H1 (cell line): ENCODE data around the gene DOC2A. TPM values are rescaled to one million over a fixed set of nuclear protein-coding genes. Genes with fewer than 3 reads are reported as not detected.

Experiments used
- CTCF ChIA-PET: fragments of 300-600 bp; sonication (Branson Sonifier 250); formaldehyde crosslinking; loops from one replicate; lab custom pipeline; 2021; ENCODE audit not compliant: partially characterized antibody; lab: Charles Lee
- POLR2A ChIA-PET: fragments of 300-600 bp; sonication (Branson Sonifier 250); formaldehyde crosslinking; loops from one replicate; lab custom pipeline; 2021; ENCODE audit warnings: inconsistent platforms; ENCODE audit not compliant: partially characterized antibody; lab: Charles Lee
- DNase-seq, 2 experiments: peaks; one replicate each; pipeline versions ENCODE4 v3.0.0 to v3.0.0-alpha.2; 2010 to 2022; ENCODE audit warnings: low spot score in 2 of 2, low read depth in 1 of 2, mixed read lengths in 1 of 2
- FAIRE-seq: peaks from 2 replicates; lab custom pipeline; 2011; peaks lifted over from hg19 to GRCh38; lab: Jason Lieb, UNC
- H2AFZ ChIP-seq: 2 replicates; pipeline ENCODE4 v1.8.1; 2012; ENCODE audit warnings: low read length, inconsistent platforms
- H2AK5ac ChIP-seq: 2 replicates; pipeline ENCODE4 v1.6.1; 2013; ENCODE audit warnings: low read depth, low read length
- H2BK120ac ChIP-seq: replicated peaks from 2 replicates; pipeline ENCODE3; 2013; ENCODE audit warnings: low read depth, low read length, inconsistent platforms
- H2BK12ac ChIP-seq: 2 replicates; pipeline ENCODE4 v1.6.1; 2013; ENCODE audit warnings: low read depth, low read length
- H2BK15ac ChIP-seq: 2 replicates; pipeline ENCODE4 v1.6.1; 2013; ENCODE audit warnings: low read length
- H2BK20ac ChIP-seq: 2 replicates; pipeline ENCODE4 v1.6.1; 2013; ENCODE audit warnings: low read length
- H2BK5ac ChIP-seq: 2 replicates; pipeline ENCODE4 v1.6.1; 2013; ENCODE audit warnings: low read depth, low read length
- H3K14ac ChIP-seq: 2 replicates; pipeline ENCODE4 v1.6.1; 2013; ENCODE audit warnings: inconsistent platforms; ENCODE audit not compliant: insufficient read length
- H3K18ac ChIP-seq: 2 replicates; pipeline ENCODE4 v1.6.1; 2013; ENCODE audit warnings: low read length; ENCODE audit errors: extremely low read depth
- H3K23ac ChIP-seq: 2 replicates; pipeline ENCODE4 v1.6.1; 2013; ENCODE audit warnings: inconsistent platforms; ENCODE audit not compliant: insufficient read length
- H3K23me2 ChIP-seq: 2 replicates; pipeline ENCODE4 v1.6.1; 2013; ENCODE audit warnings: low read depth, low read length
- H3K27ac ChIP-seq: 2 replicates; pipeline ENCODE4 v1.6.1; 2011; ENCODE audit warnings: low read depth, low read length, inconsistent platforms
- H3K27me3 ChIP-seq, 4 experiments: replicated peaks in 1 of 4; 1 replicate in 1 of 4; 2 replicates in 3 of 4; pipeline versions ENCODE4 v1.6.1 to v1.8.1; 2011 to 2013; ENCODE audit warnings: low read length in 3 of 4, mild to moderate bottlenecking in 3 of 4, inconsistent platforms in 2 of 4, mixed read lengths in 2 of 4, moderate library complexity in 1 of 4; ENCODE audit not compliant: control insufficient read depth in 3 of 4, insufficient read depth in 3 of 4; ENCODE audit errors: extremely low read depth in 1 of 4
- H3K36me3 ChIP-seq, 4 experiments: 2 replicates each; pipeline versions ENCODE4 v1.6.1 to v1.8.1; 2011 to 2013; ENCODE audit warnings: mild to moderate bottlenecking in 4 of 4, low read length in 3 of 4, moderate library complexity in 2 of 4, control low read depth in 1 of 4, inconsistent platforms in 1 of 4; ENCODE audit not compliant: insufficient read depth in 4 of 4, control insufficient read depth in 2 of 4
- H3K4ac ChIP-seq: replicated peaks from 2 replicates; pipeline ENCODE3; 2013; ENCODE audit warnings: low read length, low read depth, mixed read lengths, inconsistent platforms; ENCODE audit not compliant: insufficient read length
- H3K4me1 ChIP-seq, 4 experiments: replicated peaks in 1 of 4; 1 replicate in 1 of 4; 2 replicates in 3 of 4; pipeline versions ENCODE4 v1.6.1 to v1.8.1; 2011 to 2013; ENCODE audit warnings: low read length in 3 of 4, inconsistent platforms in 2 of 4, mixed read lengths in 1 of 4; ENCODE audit not compliant: insufficient read depth in 4 of 4, control insufficient read depth in 3 of 4
- H3K4me2 ChIP-seq, 2 experiments: 2 replicates each; pipeline versions ENCODE4 v1.6.1 to v1.8.1; 2011 to 2013; ENCODE audit warnings: low read depth in 2 of 2, low read length in 2 of 2, control low read depth in 1 of 2, inconsistent platforms in 1 of 2, mild to moderate bottlenecking in 1 of 2; ENCODE audit not compliant: insufficient read depth in 1 of 2
- H3K4me3 ChIP-seq, 4 experiments: fragments of 200-600, 300-600 bp in 1 of 4; sonication (generic), shearing (Covaris generic), sonication (Bioruptor Twin) in 1 of 4; 2 replicates each; pipeline versions ENCODE4 v1.5.1 to v1.8.1; 2011 to 2016; ENCODE audit warnings: low read length in 4 of 4, low read depth in 3 of 4, control low read depth in 2 of 4, inconsistent platforms in 2 of 4, mild to moderate bottlenecking in 2 of 4, mixed read lengths in 1 of 4, moderate library complexity in 1 of 4; ENCODE audit not compliant: insufficient read depth in 2 of 4; ENCODE audit errors: extremely low read depth in 1 of 4
- H3K56ac ChIP-seq: replicated peaks from 2 replicates; pipeline ENCODE3; 2013; ENCODE audit warnings: low read depth, mild to moderate bottlenecking, mixed read lengths, low read length, inconsistent platforms; ENCODE audit not compliant: insufficient read length
- H3K79me1 ChIP-seq: 2 replicates; pipeline ENCODE4 v1.6.1; 2013; ENCODE audit warnings: low read depth, low read length, control low read depth
- H3K79me2 ChIP-seq, 2 experiments: 2 replicates each; pipeline versions ENCODE4 v1.6.1 to v1.8.1; 2012 to 2013; ENCODE audit warnings: low read length in 2 of 2, mild to moderate bottlenecking in 2 of 2, inconsistent platforms in 1 of 2; ENCODE audit not compliant: insufficient read depth in 2 of 2, control insufficient read depth in 1 of 2
- H3K9ac ChIP-seq, 4 experiments: replicated peaks in 1 of 4; 1 replicate in 1 of 4; 2 replicates in 3 of 4; pipeline versions ENCODE4 v1.6.1 to v1.8.1; 2011 to 2013; ENCODE audit warnings: low read depth in 3 of 4, low read length in 3 of 4, control low read depth in 2 of 4, mild to moderate bottlenecking in 2 of 4, moderate library complexity in 2 of 4, inconsistent platforms in 1 of 4; ENCODE audit errors: extremely low read depth in 1 of 4
- H3K9me3 ChIP-seq, 2 experiments: 2 replicates each; pipeline versions ENCODE4 v1.6.1 to v1.8.1; 2012 to 2013; ENCODE audit warnings: mild to moderate bottlenecking in 2 of 2, moderate library complexity in 2 of 2, control low read depth in 1 of 2, inconsistent platforms in 1 of 2, low read depth in 1 of 2, low read length in 1 of 2, mixed read lengths in 1 of 2; ENCODE audit not compliant: insufficient read depth in 2 of 2
- H4K20me1 ChIP-seq, 2 experiments: replicated peaks in 1 of 2; 2 replicates each; pipeline versions ENCODE3 to v1.8.1; 2011 to 2013; ENCODE audit warnings: inconsistent platforms in 2 of 2, low read length in 2 of 2, mild to moderate bottlenecking in 1 of 2; ENCODE audit not compliant: insufficient read depth in 2 of 2, control insufficient read depth in 1 of 2
- H4K5ac ChIP-seq: 2 replicates; pipeline ENCODE4 v1.6.1; 2013; ENCODE audit warnings: low read length, low read depth, mixed read lengths, inconsistent platforms; ENCODE audit not compliant: insufficient read length
- H4K8ac ChIP-seq: 2 replicates; pipeline ENCODE4 v1.8.0; 2013; ENCODE audit warnings: mild to moderate bottlenecking, moderate library complexity, low read length, inconsistent platforms; ENCODE audit not compliant: insufficient read depth; ENCODE audit errors: extremely low read depth
- H4K91ac ChIP-seq: replicated peaks from 2 replicates; pipeline ENCODE3; 2013; ENCODE audit warnings: low read length, mixed read lengths, inconsistent platforms; ENCODE audit not compliant: insufficient read length
- ASH2L ChIP-seq: fragments of 200-600, 300-600 bp; sonication (generic); IDR thresholded peaks from one replicate; pipeline ENCODE4 v1.7.1; 2017; ENCODE audit warnings: low read length
- BRCA1 ChIP-seq: IDR thresholded peaks from 2 replicates; pipeline ENCODE4 v1.6.1; 2012; ENCODE audit warnings: low read depth, low read length, improper control_type of control experiment
- EGR1 ChIP-seq: IDR thresholded peaks from 2 replicates; pipeline ENCODE4 v1.6.1; 2011; ENCODE audit warnings: low read depth, low read length, borderline replicate concordance
- MAFK ChIP-seq: IDR thresholded peaks from 2 replicates; pipeline ENCODE4 v1.6.1; 2012; ENCODE audit warnings: low read depth, mild to moderate bottlenecking, improper control_type of control experiment, low read length
- NRF1 ChIP-seq: IDR thresholded peaks from 2 replicates; pipeline ENCODE4 v1.6.1; 2011; ENCODE audit warnings: mild to moderate bottlenecking, low read depth, low read length, improper control_type of control experiment
- ZNF274 ChIP-seq: IDR thresholded peaks from 2 replicates; pipeline ENCODE4 v1.7.0; 2012; ENCODE audit warnings: low read length, borderline replicate concordance; ENCODE audit errors: extremely low read depth
- WGBS, 2 experiments: shearing (Covaris generic) in 1 of 2; methylation state at CpG; one replicate each; pipeline versions ENCODE4 v1.1.6 to v1.1.7; 2013 to 2015; ENCODE audit warnings: low lambda C conversion rate in 2 of 2, mixed read lengths in 2 of 2, inconsistent platforms in 1 of 2, low coverage in 1 of 2, missing lambda C conversion rate in 1 of 2; ENCODE audit not compliant: insufficient replicate concordance in 2 of 2, insufficient coverage in 1 of 2, insufficient read length in 1 of 2; ENCODE audit errors: extremely low coverage in 1 of 2, missing lambda C conversion rate in 1 of 2; 5-methylcytosine and 5-hydroxymethylcytosine counted together
- polyA plus RNA-seq, 7 experiments: library from polyadenylated mRNA; depleted of rRNA in 3 of 7; stranded (reverse) in 5 of 7; unstranded in 2 of 7; fragments of >200 nt in 5 of 7; fragments of 200-250 nt in 2 of 7; gene quantifications; 1 replicate in 5 of 7; 2 replicates in 1 of 7; 4 replicates in 1 of 7; pipeline versions ENCODE4 v1.2.1 to v1.2.3, GENCODE V29; 2011 to 2013; ENCODE audit warnings: missing spikeins in 2 of 7, mixed read lengths in 2 of 7
- total RNA-seq: library from RNA; stranded (reverse); fragmentation: NEBNext Ultra II Directional; extraction: Animal tissue kit (Norgen Biotek cat#: 25700); gene quantifications from 2 replicates; pipeline ENCODE4 v1.2.1, GENCODE V29; 2021

DOC2A gene
- total and polyA plus RNA-seq, 2 of the 8 experiments (the other 6 are each of a cell fraction or from before 2014, with no cell fraction given), result 13.9 to 20.7 TPM

DNA sequence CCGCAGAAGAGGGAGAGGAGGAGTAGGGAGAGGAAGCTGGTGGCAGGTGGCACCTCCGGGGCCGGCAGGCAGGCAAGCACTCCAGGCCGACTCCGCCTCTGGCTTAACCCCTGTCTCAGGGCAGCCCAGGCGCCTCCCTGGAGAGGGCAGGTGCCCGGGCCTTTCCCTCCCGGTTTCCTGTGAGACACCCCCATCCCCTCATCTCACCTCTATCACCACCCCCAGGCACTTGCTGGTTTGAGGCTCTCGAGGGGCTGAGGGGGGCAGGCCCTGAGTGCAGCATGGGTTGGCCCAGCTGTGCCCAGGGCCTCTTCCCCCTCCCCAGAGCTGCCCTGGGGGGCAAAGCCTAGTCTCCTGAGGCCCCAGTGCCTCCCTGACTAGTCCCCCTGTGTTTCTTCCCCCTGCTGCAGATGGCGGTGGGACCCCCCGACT is 6.0 kb downstream of the DOC2A start:
- WGBS, 2 experiments, result 91% methylated on average over 7 of the region's 11 CpGs; no CpG with 5 or more reads in 1 of the 2 experiments
- Histone ChIP-seq H3K36me3 (peaks cover 0 to 10% (median 6%) of the 10 kb centered on the region in 4 experiments; a peak in 5 of 8 replicates), H2BK5ac (no peak overlapping the region), H3K27me3 (peaks cover 0 to 6% (median 2%) of the 10 kb centered on the region in 4 experiments; a peak in 3 of 7 replicates), H4K8ac (no peak overlapping the region), H3K23ac (no peak overlapping the region), H3K79me2 (no peaks in the 10 kb centered on the region), H3K18ac (no peak overlapping the region), H3K9ac (no peak overlapping the region), H4K20me1 (peaks cover 3 to 8% of the 10 kb centered on the region in 2 experiments), H2AFZ (no peak overlapping the region), H4K91ac (no peak overlapping the region), H2BK120ac (no peak overlapping the region), H2BK20ac (no peak overlapping the region), H2BK12ac (no peak overlapping the region), H4K5ac (no peak overlapping the region), H3K56ac (no peak overlapping the region), H3K4ac (no peak overlapping the region), H3K4me2 (no peak overlapping the region), H3K23me2 (no peaks in the 10 kb centered on the region), H3K4me3 (no peak overlapping the region), H3K4me1 (peaks cover 0 to 17% (median 8%) of the 10 kb centered on the region in 4 experiments; a peak in 5 of 7 replicates), H2BK15ac (no peak overlapping the region), H2AK5ac (no peak overlapping the region), H3K9me3 (no peaks in the 10 kb centered on the region), H3K27ac (no peak overlapping the region), H3K14ac (no peak overlapping the region), H3K79me1 (no peaks in the 10 kb centered on the region)
- CTCF ChIA-PET, result interaction anchor here (0.7 to 2.8 kb wide), 19 partner anchors 10 to 304 kb away, joined by 3 to 11 read pairs (median 5); partner anchors contain the start of gene C16orf92
- POLR2A ChIA-PET, result interaction anchor here (0.6 to 4.9 kb wide), 11 partner anchors 8 to 948 kb away, joined by 3 to 34 read pairs (median 4); partner anchors contain the start of genes ASPHD1, HIRIP3, INO80E and KCTD13
- FAIRE-seq (no peak), DNase-seq (no peak)
- TF ChIP-seq ZNF274 (no peak), ASH2L (no peak), BRCA1 (no peak), MAFK (no peak), EGR1 (no peak), NRF1 (no peak)
